ENCODE measurements around the gene SMARCA4. TPM values are rescaled to one million over a fixed set of nuclear protein-coding genes. Genes with fewer than 3 reads are reported as not detected.

SMARCA4 gene
- total RNA-seq, 1 experiment from 2014 or later: 261 TPM

DNA sequence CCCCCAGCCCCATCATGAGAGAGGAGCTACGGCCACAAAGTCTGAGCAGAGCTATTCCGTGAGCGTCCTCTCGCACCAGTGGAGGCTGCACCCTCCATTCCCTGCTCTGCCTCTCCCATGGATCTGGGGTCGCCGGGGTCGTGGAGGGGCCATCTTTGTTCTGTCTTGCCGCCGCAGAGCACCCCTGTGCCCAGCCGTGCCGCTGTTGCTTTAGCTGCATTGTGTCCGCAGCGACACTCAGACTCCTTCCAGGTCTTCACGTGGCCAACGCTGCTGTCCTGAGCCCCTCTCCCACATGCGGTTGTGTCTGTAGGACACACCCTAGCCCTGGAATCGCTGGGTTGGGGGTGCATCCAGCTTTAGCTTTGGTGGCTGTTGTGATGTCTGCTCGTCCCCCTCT is 48.2 kb upstream of the SMARCA4 start:
- Histone ChIP-seq H3K56ac (ENCODE audit: insufficient read length, low read depth, low read length) (no peak overlapping the region), H2BK20ac (ENCODE audit: low read depth, low read length, poor library complexity, severe bottlenecking) (no peak overlapping the region), H3K4me2 (ENCODE audit: insufficient read depth, insufficient read length, low read length) (no peak overlapping the region), H3K79me1 (ENCODE audit: insufficient read depth, low read depth, low read length, poor library complexity, severe bottlenecking) (no peaks in the 10 kb centered on the region), H3K9ac (ENCODE audit: extremely low read depth, insufficient read length, low read length) (no peak overlapping the region), H3K18ac (ENCODE audit: insufficient read length, low read depth, low read length) (no peak overlapping the region), H4K20me1 (ENCODE audit: control insufficient read depth, insufficient read depth, insufficient read length) (no peaks in the 10 kb centered on the region), H2AFZ (ENCODE audit: low read length) (no peak overlapping the region), H3K23me2 (ENCODE audit: insufficient read length, low read depth, low read length, poor library complexity, severe bottlenecking) (no peaks in the 10 kb centered on the region), H2AK5ac (ENCODE audit: insufficient read length, low read length) (no peak overlapping the region), H3T11ph (ENCODE audit: low read length) (no peak overlapping the region), H2BK15ac (ENCODE audit: low read depth, low read length) (no peak overlapping the region), H2BK120ac (ENCODE audit: low read depth, low read length, poor library complexity, severe bottlenecking) (no peak overlapping the region), H3K79me2 (ENCODE audit: insufficient read depth, low read length) (no peaks in the 10 kb centered on the region), H2BK12ac (ENCODE audit: insufficient read length, low read depth, low read length) (no peak overlapping the region), H3K4ac (ENCODE audit: low read depth, low read length) (no peak overlapping the region), H3K14ac (ENCODE audit: insufficient read depth, low read length) (no peak overlapping the region), H3K23ac (ENCODE audit: insufficient read length, low read depth, low read length) (no peak overlapping the region), H4K5ac (ENCODE audit: insufficient read length, low read depth, low read length) (no peak overlapping the region), H3K4me1 (ENCODE audit: insufficient read depth, low read length) (no peaks in the 10 kb centered on the region), H2BK5ac (ENCODE audit: insufficient read length, low read length) (no peak overlapping the region), H4K91ac (ENCODE audit: insufficient read length, low read depth, low read length) (no peak overlapping the region), H3K27ac (ENCODE audit: insufficient read length, low read depth, low read length) (no peak overlapping the region), H3K9me3 (ENCODE audit: control insufficient read depth, low read depth, low read length) (no peaks in the 10 kb centered on the region), H4K8ac (replicated peaks; ENCODE audit: insufficient read length, low read depth, low read length) (no peak overlapping the region), H3K27me3 (ENCODE audit: insufficient read depth, low read length) (no peaks in the 10 kb centered on the region)
- peak; percentile 14 for DNase-seq
- Mint-ChIP-seq H3K27ac (no peak overlapping the region), H3K27me3 (ENCODE audit: low read depth) (no peaks in the 10 kb centered on the region), H3K36me3 (ENCODE audit: insufficient read depth in 1 of 3, low read depth in 3 of 3) (peaks cover 19 to 69% (median 58%) of the 10 kb centered on the region in 3 experiments; a peak in 6 of 7 replicates), H3K4me1 (no peaks in the 10 kb centered on the region), H3K9me3 (no peaks in the 10 kb centered on the region), H3K4me3 (no peak overlapping the region)
- TF ChIP-seq, protein P1, sequence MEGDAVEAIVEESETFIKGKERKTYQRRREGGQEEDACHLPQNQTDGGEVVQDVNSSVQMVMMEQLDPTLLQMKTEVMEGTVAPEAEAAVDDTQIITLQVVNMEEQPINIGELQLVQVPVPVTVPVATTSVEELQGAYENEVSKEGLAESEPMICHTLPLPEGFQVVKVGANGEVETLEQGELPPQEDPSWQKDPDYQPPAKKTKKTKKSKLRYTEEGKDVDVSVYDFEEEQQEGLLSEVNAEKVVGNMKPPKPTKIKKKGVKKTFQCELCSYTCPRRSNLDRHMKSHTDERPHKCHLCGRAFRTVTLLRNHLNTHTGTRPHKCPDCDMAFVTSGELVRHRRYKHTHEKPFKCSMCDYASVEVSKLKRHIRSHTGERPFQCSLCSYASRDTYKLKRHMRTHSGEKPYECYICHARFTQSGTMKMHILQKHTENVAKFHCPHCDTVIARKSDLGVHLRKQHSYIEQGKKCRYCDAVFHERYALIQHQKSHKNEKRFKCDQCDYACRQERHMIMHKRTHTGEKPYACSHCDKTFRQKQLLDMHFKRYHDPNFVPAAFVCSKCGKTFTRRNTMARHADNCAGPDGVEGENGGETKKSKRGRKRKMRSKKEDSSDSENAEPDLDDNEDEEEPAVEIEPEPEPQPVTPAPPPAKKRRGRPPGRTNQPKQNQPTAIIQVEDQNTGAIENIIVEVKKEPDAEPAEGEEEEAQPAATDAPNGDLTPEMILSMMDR (conservative IDR thresholded peaks at IDR 0.05): no peak
- no CpG with 5 or more reads among the region's 18 CpGs for WGBS (ENCODE audit: extremely low coverage, insufficient read length, low lambda C conversion rate)
